ENCODE measurements around the gene PLEKHJ1. TPM values are rescaled to one million over a fixed set of nuclear protein-coding genes. Genes with fewer than 3 reads are reported as not detected.

The PLEKHJ1 gene
- total RNA-seq, 1 donor from 2014 or later = 41.3 TPM

GRCh38 chr19:2224754-2225349 lies 11.3 kb downstream of the PLEKHJ1 start:
- ATAC-seq (no peak), DNase-seq (ENCODE audit: low spot score) (no peak)

- ATAC-seq (no peak), DNase-seq (ENCODE audit: low spot score) (no peak)
Observed at GRCh38 chr19:2223959-2224358, 12.2 kb downstream of the PLEKHJ1 start.

- ATAC-seq (no peak), DNase-seq (ENCODE audit: low spot score) (no peak)
Observed at GRCh38 chr19:2223391-2223790, 12.7 kb downstream of the PLEKHJ1 start.

- DNase-seq (ENCODE audit: low spot score) = no peak
- ATAC-seq = no peak
Observed at GRCh38 chr19:2221918-2222317, 14.2 kb downstream of the PLEKHJ1 start.

GRCh38 chr19:2221250-2221831 lies 14.8 kb downstream of the PLEKHJ1 start:
- DNase-seq (ENCODE audit: low spot score) = no peak
- ATAC-seq = no peak

- DNase-seq (ENCODE audit: low spot score) = no peak
- no peak for ATAC-seq
Observed at GRCh38 chr19:2219726-2220125, 16.4 kb downstream of the PLEKHJ1 start.

- ATAC-seq (no peak), DNase-seq (ENCODE audit: low spot score) (no peak)
Observed at GRCh38 chr19:2217591-2217990, 18.5 kb downstream of the PLEKHJ1 start.

GRCh38 chr19:2216361-2217225 lies 19.5 kb downstream of the PLEKHJ1 start:
- no peak for DNase-seq (ENCODE audit: low spot score)

GRCh38 chr19:2215281-2215751 lies 20.8 kb downstream of the PLEKHJ1 start:
- no peak for DNase-seq (ENCODE audit: low spot score)
- no peak for ATAC-seq

More at GRCh38 chr19:2216361-2217225, 19.5 kb downstream of the PLEKHJ1 start:
- no peak for ATAC-seq

GRCh38 chr19:2214251-2214650 lies 21.9 kb downstream of the PLEKHJ1 start:
- DNase-seq (ENCODE audit: low spot score) (no peak), ATAC-seq (no peak)

- DNase-seq (ENCODE audit: low spot score) (no peak), ATAC-seq (no peak)
Observed at GRCh38 chr19:2213799-2214198, 22.3 kb downstream of the PLEKHJ1 start.

- ATAC-seq (peak; percentile 47), DNase-seq (ENCODE audit: low spot score) (no peak)
Observed at GRCh38 chr19:2212861-2213711, 23.0 kb downstream of the PLEKHJ1 start.

- ATAC-seq (no peak), DNase-seq (ENCODE audit: low spot score) (no peak)
Observed at GRCh38 chr19:2210987-2211740, 25.0 kb downstream of the PLEKHJ1 start.

GRCh38 chr19:2210206-2210605 lies 25.9 kb downstream of the PLEKHJ1 start:
- DNase-seq (ENCODE audit: low spot score) (no peak), ATAC-seq (no peak)

GRCh38 chr19:2209408-2209807 lies 26.7 kb downstream of the PLEKHJ1 start:
- ATAC-seq (no peak), DNase-seq (ENCODE audit: low spot score) (no peak)

GRCh38 chr19:2208975-2209374 lies 27.2 kb downstream of the PLEKHJ1 start:
- ATAC-seq (no peak), DNase-seq (ENCODE audit: low spot score) (no peak)

- ATAC-seq (peak; percentile 12), DNase-seq (ENCODE audit: low spot score) (no peak)
Observed at GRCh38 chr19:2207991-2208860, 27.9 kb downstream of the PLEKHJ1 start.

GRCh38 chr19:2207008-2207407 lies 29.1 kb downstream of the PLEKHJ1 start:
- ATAC-seq (no peak), DNase-seq (ENCODE audit: low spot score) (no peak)

- no peak for ATAC-seq
- no peak for DNase-seq (ENCODE audit: low spot score)
Observed at GRCh38 chr19:2202366-2202765, 33.8 kb downstream of the PLEKHJ1 start.

Measured in left lobe of liver (tissue), 2 donors.